HL-60 (cell line): Measurements from ENCODE around the gene LRRN2.

Source experiments
- GABPA ChIP-seq: IDR thresholded peaks from 2 replicates; pipeline ENCODE4 v1.6.1; 2012; ENCODE audit warnings: low read depth
- TF ChIP-seq, protein P1 (sequence below): IDR thresholded peaks from one replicate; pipeline ENCODE4 v1.5.1; 2011; ENCODE audit warnings: low read length, control low read depth, inconsistent platforms; ENCODE audit not compliant: insufficient read depth

- TF ChIP-seq, protein P1, sequence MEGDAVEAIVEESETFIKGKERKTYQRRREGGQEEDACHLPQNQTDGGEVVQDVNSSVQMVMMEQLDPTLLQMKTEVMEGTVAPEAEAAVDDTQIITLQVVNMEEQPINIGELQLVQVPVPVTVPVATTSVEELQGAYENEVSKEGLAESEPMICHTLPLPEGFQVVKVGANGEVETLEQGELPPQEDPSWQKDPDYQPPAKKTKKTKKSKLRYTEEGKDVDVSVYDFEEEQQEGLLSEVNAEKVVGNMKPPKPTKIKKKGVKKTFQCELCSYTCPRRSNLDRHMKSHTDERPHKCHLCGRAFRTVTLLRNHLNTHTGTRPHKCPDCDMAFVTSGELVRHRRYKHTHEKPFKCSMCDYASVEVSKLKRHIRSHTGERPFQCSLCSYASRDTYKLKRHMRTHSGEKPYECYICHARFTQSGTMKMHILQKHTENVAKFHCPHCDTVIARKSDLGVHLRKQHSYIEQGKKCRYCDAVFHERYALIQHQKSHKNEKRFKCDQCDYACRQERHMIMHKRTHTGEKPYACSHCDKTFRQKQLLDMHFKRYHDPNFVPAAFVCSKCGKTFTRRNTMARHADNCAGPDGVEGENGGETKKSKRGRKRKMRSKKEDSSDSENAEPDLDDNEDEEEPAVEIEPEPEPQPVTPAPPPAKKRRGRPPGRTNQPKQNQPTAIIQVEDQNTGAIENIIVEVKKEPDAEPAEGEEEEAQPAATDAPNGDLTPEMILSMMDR = no peak
- no peak for TF ChIP-seq GABPA
Observed at GRCh38 chr1:204731509-204731908, 46.0 kb upstream of the LRRN2 start.
